ENCODE results near the gene GIMAP5. TPM values are rescaled to one million over a fixed set of nuclear protein-coding genes. Genes with fewer than 3 reads are reported as not detected.

GIMAP5 gene
- total and polyA plus RNA-seq, 10 of the 15 experiments (the other 5 are each of a cell fraction or from before 2014, with no cell fraction given), result 3.7 to 9.1 (median 6.7) TPM

- TF ChIP-seq, protein P1, sequence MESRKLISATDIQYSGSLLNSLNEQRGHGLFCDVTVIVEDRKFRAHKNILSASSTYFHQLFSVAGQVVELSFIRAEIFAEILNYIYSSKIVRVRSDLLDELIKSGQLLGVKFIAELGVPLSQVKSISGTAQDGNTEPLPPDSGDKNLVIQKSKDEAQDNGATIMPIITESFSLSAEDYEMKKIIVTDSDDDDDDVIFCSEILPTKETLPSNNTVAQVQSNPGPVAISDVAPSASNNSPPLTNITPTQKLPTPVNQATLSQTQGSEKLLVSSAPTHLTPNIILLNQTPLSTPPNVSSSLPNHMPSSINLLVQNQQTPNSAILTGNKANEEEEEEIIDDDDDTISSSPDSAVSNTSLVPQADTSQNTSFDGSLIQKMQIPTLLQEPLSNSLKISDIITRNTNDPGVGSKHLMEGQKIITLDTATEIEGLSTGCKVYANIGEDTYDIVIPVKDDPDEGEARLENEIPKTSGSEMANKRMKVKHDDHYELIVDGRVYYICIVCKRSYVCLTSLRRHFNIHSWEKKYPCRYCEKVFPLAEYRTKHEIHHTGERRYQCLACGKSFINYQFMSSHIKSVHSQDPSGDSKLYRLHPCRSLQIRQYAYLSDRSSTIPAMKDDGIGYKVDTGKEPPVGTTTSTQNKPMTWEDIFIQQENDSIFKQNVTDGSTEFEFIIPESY (IDR thresholded peaks at IDR 0.05), result no peak
- TF ChIP-seq MTA3 (IDR thresholded peaks at IDR 0.05; ENCODE audit: borderline replicate concordance, low read length) (peak; percentile 64; the same call in 1 of the 2 replicates), ZNF592 (IDR thresholded peaks at IDR 0.05) (no peak), RAD21 (IDR thresholded peaks at IDR 0.05; ENCODE audit: insufficient read depth, low read depth, low read length) (no peak), TCF3 (IDR thresholded peaks at IDR 0.05; ENCODE audit: borderline replicate concordance, insufficient read depth, low read depth, low read length) (0 out of 2 replicates have a peak, but pooled peaks have one; percentile 44), EED (IDR thresholded peaks at IDR 0.05; ENCODE audit: low read depth) (peak; percentile 82), RELB (IDR thresholded peaks at IDR 0.05; ENCODE audit: low read depth) (no peak), IRF4 (IDR thresholded peaks at IDR 0.05; ENCODE audit: low read depth, low read length) (peak; percentile 79), RB1 (IDR thresholded peaks at IDR 0.05; ENCODE audit: borderline replicate concordance) (no peak), STAT1 (conservative IDR thresholded peaks at IDR 0.05) (no peak), RELA (IDR thresholded peaks at IDR 0.05; ENCODE audit: borderline replicate concordance, partially characterized antibody) (no peak), SREBF2 (IDR thresholded peaks at IDR 0.05; ENCODE audit: low read length) (no peak), ATF7 (IDR thresholded peaks at IDR 0.05; ENCODE audit: low read depth) (no peak), KDM1A (IDR thresholded peaks at IDR 0.05; ENCODE audit: borderline replicate concordance) (no peak), ZNF24 (IDR thresholded peaks at IDR 0.05) (no peak), HDAC6 (IDR thresholded peaks at IDR 0.05; ENCODE audit: unreplicated experiment) (no peak), CREB1 (IDR thresholded peaks at IDR 0.05; ENCODE audit: low read depth) (no peak), CREM (IDR thresholded peaks at IDR 0.05; ENCODE audit: low read depth) (peak; percentile 63; the same call in 1 of the 2 replicates), GATAD2B (conservative IDR thresholded peaks at IDR 0.05; ENCODE audit: low read depth) (no peak), NBN (IDR thresholded peaks at IDR 0.05) (no peak)
- TF ChIP-seq, protein P2, sequence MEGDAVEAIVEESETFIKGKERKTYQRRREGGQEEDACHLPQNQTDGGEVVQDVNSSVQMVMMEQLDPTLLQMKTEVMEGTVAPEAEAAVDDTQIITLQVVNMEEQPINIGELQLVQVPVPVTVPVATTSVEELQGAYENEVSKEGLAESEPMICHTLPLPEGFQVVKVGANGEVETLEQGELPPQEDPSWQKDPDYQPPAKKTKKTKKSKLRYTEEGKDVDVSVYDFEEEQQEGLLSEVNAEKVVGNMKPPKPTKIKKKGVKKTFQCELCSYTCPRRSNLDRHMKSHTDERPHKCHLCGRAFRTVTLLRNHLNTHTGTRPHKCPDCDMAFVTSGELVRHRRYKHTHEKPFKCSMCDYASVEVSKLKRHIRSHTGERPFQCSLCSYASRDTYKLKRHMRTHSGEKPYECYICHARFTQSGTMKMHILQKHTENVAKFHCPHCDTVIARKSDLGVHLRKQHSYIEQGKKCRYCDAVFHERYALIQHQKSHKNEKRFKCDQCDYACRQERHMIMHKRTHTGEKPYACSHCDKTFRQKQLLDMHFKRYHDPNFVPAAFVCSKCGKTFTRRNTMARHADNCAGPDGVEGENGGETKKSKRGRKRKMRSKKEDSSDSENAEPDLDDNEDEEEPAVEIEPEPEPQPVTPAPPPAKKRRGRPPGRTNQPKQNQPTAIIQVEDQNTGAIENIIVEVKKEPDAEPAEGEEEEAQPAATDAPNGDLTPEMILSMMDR (IDR thresholded peaks at IDR 0.05 in 2 of 3, conservative IDR thresholded peaks at IDR 0.05 in 1 of 3; ENCODE audit: control insufficient read depth in 2 of 3, extremely low read depth in 1 of 3, insufficient read depth in 1 of 3, low read depth in 3 of 3, low read length in 3 of 3), result no peak
- TF ChIP-seq, protein P3, sequence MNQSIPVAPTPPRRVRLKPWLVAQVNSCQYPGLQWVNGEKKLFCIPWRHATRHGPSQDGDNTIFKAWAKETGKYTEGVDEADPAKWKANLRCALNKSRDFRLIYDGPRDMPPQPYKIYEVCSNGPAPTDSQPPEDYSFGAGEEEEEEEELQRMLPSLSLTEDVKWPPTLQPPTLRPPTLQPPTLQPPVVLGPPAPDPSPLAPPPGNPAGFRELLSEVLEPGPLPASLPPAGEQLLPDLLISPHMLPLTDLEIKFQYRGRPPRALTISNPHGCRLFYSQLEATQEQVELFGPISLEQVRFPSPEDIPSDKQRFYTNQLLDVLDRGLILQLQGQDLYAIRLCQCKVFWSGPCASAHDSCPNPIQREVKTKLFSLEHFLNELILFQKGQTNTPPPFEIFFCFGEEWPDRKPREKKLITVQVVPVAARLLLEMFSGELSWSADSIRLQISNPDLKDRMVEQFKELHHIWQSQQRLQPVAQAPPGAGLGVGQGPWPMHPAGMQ (IDR thresholded peaks at IDR 0.05; ENCODE audit: borderline replicate concordance), result no peak
Measured at GRCh38 chr7:150734254-150734653, 3.0 kb upstream of the GIMAP5 start (continued).
